Measurements from ENCODE around the gene ENAH. TPM values are rescaled to one million over a fixed set of nuclear protein-coding genes. Genes with fewer than 3 reads are reported as not detected.
"Not testable (repeated sequence)": the region's sequence is repeated elsewhere in the genome, so short reads cannot be mapped to it uniquely, and the experiment has no call there.

Gene ENAH
- total RNA-seq, 1 donor from 2014 or later, result 50.0 TPM

DNA sequence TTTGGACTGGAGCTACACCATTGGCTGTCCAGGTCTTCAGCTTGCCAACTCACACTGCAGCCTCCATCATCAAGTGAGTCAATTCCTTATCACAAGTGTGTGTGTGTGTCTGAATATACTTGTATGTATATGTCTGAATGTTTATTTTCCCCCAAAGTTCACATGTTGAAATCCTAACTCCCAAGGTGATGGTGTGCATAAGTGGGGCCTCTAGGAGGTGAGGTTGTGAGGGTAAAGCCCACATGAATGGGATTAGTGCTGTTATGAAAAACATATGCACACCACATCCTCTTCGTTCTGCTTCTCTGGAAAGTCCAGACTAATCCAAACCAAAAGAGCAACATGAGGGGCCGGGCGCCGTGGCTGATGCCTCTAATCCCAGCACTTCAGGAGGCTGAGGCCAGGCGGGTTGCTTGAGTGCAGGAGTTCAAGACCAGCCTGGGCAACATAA is 176.4 kb downstream of the ENAH start:
- TF ChIP-seq, protein P1, sequence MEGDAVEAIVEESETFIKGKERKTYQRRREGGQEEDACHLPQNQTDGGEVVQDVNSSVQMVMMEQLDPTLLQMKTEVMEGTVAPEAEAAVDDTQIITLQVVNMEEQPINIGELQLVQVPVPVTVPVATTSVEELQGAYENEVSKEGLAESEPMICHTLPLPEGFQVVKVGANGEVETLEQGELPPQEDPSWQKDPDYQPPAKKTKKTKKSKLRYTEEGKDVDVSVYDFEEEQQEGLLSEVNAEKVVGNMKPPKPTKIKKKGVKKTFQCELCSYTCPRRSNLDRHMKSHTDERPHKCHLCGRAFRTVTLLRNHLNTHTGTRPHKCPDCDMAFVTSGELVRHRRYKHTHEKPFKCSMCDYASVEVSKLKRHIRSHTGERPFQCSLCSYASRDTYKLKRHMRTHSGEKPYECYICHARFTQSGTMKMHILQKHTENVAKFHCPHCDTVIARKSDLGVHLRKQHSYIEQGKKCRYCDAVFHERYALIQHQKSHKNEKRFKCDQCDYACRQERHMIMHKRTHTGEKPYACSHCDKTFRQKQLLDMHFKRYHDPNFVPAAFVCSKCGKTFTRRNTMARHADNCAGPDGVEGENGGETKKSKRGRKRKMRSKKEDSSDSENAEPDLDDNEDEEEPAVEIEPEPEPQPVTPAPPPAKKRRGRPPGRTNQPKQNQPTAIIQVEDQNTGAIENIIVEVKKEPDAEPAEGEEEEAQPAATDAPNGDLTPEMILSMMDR (IDR thresholded peaks at IDR 0.05; ENCODE audit: insufficient read depth, low read length, severe bottlenecking), result no peak
- no peak for FAIRE-seq

DNA sequence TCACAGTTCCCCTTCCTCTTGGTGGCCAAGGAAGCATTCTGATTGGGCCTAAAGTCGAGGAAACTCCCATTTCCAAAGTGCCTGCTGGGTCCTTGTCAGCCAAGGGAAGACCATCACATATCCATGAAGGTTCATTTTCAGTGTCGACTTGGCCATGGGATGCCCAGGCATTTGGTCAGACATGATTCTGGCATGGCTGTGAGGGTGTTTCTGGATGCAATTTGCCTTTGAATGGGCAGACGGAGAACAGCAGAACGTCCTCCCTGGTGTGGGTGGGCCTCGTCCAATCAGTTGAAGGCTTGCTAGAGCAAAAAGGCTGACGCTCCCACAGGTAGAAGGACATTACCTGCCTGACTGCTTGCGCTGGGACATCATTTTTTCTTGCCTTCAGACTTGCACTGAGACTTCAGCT is 176.8 kb downstream of the ENAH start:
- FAIRE-seq, result no peak
- no peaks in the 10 kb centered on the region for H3K27me3 ChIP-seq (ENCODE audit: control insufficient read depth, insufficient read depth, low read length)
- no peak for DNase-seq (ENCODE audit: low read depth)
- TF ChIP-seq, protein P1 (IDR thresholded peaks at IDR 0.05; ENCODE audit: insufficient read depth, low read length, severe bottlenecking), result no peak
- no peaks in the 10 kb centered on the region for H3K36me3 ChIP-seq (ENCODE audit: control insufficient read depth, insufficient read depth, low read length)
- no peak overlapping the region for H3K4me3 ChIP-seq (ENCODE audit: low read depth, low read length)

More for the DNA sequence above, 176.4 kb downstream of the ENAH start:
- H3K36me3 ChIP-seq (ENCODE audit: control insufficient read depth, insufficient read depth, low read length), result no peaks in the 10 kb centered on the region
- H3K27me3 ChIP-seq (ENCODE audit: control insufficient read depth, insufficient read depth, low read length), result no peaks in the 10 kb centered on the region
- DNase-seq (ENCODE audit: low read depth), result no peak
- H3K4me3 ChIP-seq (ENCODE audit: low read depth, low read length), result no peak overlapping the region

GRCh38 chr1:225474986-225475820 is 177.7 kb downstream of the ENAH start:
- DNase-seq (ENCODE audit: low read depth), result peak; percentile 26
- TF ChIP-seq, protein P1 (IDR thresholded peaks at IDR 0.05; ENCODE audit: insufficient read depth, low read length, severe bottlenecking), result peak; percentile 100
- Histone ChIP-seq H3K36me3 (ENCODE audit: control insufficient read depth, insufficient read depth, low read length) (no peaks in the 10 kb centered on the region), H3K4me3 (ENCODE audit: low read depth, low read length) (no peak overlapping the region), H3K27me3 (ENCODE audit: control insufficient read depth, insufficient read depth, low read length) (no peaks in the 10 kb centered on the region)
- no peak for FAIRE-seq

DNA sequence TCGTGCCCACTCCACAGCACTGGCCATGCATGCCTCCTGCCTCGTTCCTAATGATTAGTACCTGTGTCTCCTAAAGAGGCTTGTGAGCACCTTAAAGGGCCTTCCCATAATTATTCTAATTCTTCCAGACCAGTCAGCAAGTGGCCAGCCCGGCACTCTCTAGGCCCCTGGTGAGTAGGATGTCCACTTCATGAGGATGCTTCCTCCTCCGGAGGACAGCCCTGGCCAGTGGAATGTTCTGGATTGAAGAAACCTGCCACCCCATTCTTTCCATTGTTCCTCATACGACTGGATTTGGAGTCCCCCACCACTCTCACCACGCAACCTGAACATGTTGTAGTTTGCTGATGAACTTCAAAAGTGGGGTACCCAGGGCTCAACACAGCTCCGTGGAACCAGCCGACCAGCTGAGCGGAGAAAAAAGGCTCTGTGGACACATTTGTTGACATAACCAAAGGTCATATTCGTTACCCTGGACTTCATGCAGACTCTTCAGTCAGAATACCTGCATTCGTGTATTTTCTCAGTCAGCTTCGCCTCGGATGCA is 178.4 kb downstream of the ENAH start:
- H3K36me3 ChIP-seq (ENCODE audit: control insufficient read depth, insufficient read depth, low read length), result no peaks in the 10 kb centered on the region
- DNase-seq (ENCODE audit: low read depth) (no peak), FAIRE-seq (no peak)
- no peak overlapping the region for H3K4me3 ChIP-seq (ENCODE audit: low read depth, low read length)
- TF ChIP-seq, protein P1 (IDR thresholded peaks at IDR 0.05; ENCODE audit: insufficient read depth, low read length, severe bottlenecking), result no peak
- H3K27me3 ChIP-seq (ENCODE audit: control insufficient read depth, insufficient read depth, low read length), result no peaks in the 10 kb centered on the region

DNA sequence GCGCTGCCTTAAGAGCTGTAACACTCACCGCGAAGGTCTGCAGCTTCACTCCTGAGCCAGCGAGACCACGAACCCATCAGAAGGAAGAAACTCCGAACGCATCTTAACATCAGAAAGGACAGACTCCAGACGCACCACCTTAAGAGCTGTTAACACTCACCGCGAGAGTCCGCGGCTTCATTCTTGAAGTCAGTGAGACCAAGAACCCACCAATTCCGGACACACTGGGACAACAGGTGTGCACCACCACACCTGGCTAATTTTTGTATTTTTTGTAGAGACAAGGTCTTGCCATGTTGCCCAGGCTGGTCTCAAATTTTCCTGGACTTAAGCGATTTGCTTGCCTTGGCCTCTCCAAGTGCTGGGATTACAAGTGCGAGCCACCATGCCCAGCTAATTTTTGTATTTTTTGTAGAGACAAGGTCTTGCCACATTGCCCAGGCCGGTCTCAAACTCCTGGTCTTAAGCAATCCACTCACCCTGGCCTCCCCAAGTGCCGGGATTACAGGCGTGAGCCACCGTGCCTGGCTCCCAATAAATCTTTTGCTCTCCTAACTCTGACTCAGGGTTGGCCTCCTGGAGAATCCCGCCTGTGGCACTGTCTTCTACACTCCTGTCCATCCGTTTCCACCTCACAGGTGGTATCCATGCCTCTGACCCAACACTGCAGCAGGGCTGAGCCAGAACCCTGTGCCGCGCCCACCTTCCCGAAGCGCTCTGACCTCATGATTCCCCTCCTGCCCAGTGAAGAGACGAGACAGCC is 179.1 kb downstream of the ENAH start:
- H3K36me3 ChIP-seq (ENCODE audit: control insufficient read depth, insufficient read depth, low read length); H3K27me3 ChIP-seq (ENCODE audit: control insufficient read depth, insufficient read depth, low read length); FAIRE-seq; H3K4me3 ChIP-seq (ENCODE audit: low read depth, low read length); DNase-seq (ENCODE audit: low read depth): not testable (repeated sequence)

DNA sequence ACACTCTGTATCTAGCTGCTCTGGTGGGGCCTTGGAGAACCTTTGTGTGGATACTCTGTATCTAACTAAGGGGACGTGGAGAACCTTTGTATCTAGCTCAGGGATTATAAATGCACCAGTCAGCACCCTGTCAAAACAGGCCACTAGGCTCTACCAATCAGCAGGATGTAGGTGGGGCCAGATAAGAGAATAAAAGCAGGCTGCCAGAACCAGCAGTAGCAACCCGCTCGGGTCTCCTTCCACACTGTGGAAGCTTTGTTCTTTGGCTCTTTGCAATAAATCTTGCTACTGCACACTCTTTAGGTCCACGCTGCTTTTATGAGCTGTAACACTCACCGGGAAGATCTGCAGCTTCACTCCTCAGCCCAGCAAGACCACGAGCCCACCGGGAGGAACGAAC is 179.7 kb downstream of the ENAH start:
- not testable (repeated sequence) for DNase-seq (ENCODE audit: low read depth)

More for the DNA sequence above, 179.7 kb downstream of the ENAH start:
- not testable (repeated sequence) for H3K27me3 ChIP-seq (ENCODE audit: control insufficient read depth, insufficient read depth, low read length); FAIRE-seq; H3K4me3 ChIP-seq (ENCODE audit: low read depth, low read length); H3K36me3 ChIP-seq (ENCODE audit: control insufficient read depth, insufficient read depth, low read length)

All from bronchial epithelial cell (primary cell).